HepG2 (cell line): ENCODE measurements around the gene DNAAF1. TPM values are rescaled to one million over a fixed set of nuclear protein-coding genes. Genes with fewer than 3 reads are reported as not detected.
A peak's percentile ranks its signal among the peaks of the same experiment; 100 is the strongest.

Experiments
- ATAC-seq: fragments of 200-7000 bp; cut with Tn5 transposase; 3 replicates; pipeline ENCODE4 v1.9.1; 2020; ENCODE audit warnings: mild to moderate bottlenecking, moderate library complexity
- BruUV-seq: library from RNA; stranded (reverse); fragments of 400-500 nt; replicated peaks from 2 replicates; lab custom pipeline; 2021; lab: Mats Ljungman, UMichigan
- CTCF ChIA-PET: fragments of 300-600 bp; formaldehyde crosslinking; extraction: SDS; loops from one replicate; lab custom pipeline; 2021; ENCODE audit warnings: low total read pairs, inconsistent platforms, low intra/inter-chr PET ratio; lab: Yijun Ruan, JAX
- POLR2A ChIA-PET: fragments of 350-600 bp; sonication (Branson Sonifier 250); formaldehyde crosslinking; loops from one replicate; lab custom pipeline; 2020; ENCODE audit warnings: antibody characterized with exemption, inconsistent platforms; lab: Yijun Ruan, JAX
- DNase-seq: peaks from one replicate; pipeline ENCODE4 v3.0.0-alpha.2; 2015; ENCODE audit warnings: low spot score
- FAIRE-seq: peaks from 3 replicates; lab custom pipeline; 2011; peaks lifted over from hg19 to GRCh38; lab: Jason Lieb, UNC
- H2AFZ ChIP-seq: one replicate; pipeline ENCODE4 v1.6.1; 2011; ENCODE audit warnings: low read length, inconsistent platforms
- H3K27ac ChIP-seq: fragments of 300-600 bp; 3 replicates; pipeline ENCODE4 v1.8.0; 2011; ENCODE audit warnings: mixed run types, mild to moderate bottlenecking, mixed read lengths, low read length, inconsistent platforms; ENCODE audit not compliant: insufficient read depth; ENCODE audit errors: extremely low read length
- H3K27me3 ChIP-seq, 2 experiments: fragments of 200-600 bp in 1 of 2; 2 replicates in 1 of 2; 3 replicates in 1 of 2; pipeline versions ENCODE4 v1.6.0 to v1.8.0; 2011; ENCODE audit warnings: low read length in 2 of 2, mild to moderate bottlenecking in 2 of 2, moderate library complexity in 2 of 2, inconsistent platforms in 1 of 2; ENCODE audit not compliant: insufficient read depth in 2 of 2, control insufficient read depth in 1 of 2
- H3K36me3 ChIP-seq, 2 experiments: fragments of 200-600 bp in 1 of 2; replicated peaks in 1 of 2; 2 replicates in 1 of 2; 3 replicates in 1 of 2; pipeline versions ENCODE4 v1.5.1 to v1.8.0; 2011; ENCODE audit warnings: low read length in 2 of 2, inconsistent platforms in 1 of 2; ENCODE audit not compliant: insufficient read depth in 2 of 2, control insufficient read depth in 1 of 2
- H3K4me1 ChIP-seq: 2 replicates; pipeline ENCODE4 v1.5.1; 2012; ENCODE audit warnings: low read length, inconsistent platforms; ENCODE audit not compliant: insufficient read depth
- H3K4me2 ChIP-seq: 2 replicates; pipeline ENCODE4 v1.6.0; 2011; ENCODE audit warnings: low read depth, low read length, inconsistent platforms
- H3K4me3 ChIP-seq, 3 experiments: fragments of 200-600 bp in 1 of 3; sonication (generic), shearing (Covaris generic) in 1 of 3; replicated peaks in 1 of 3; 2 replicates each; pipeline ENCODE4 v1.5.1; 2011 to 2016; ENCODE audit warnings: low read length in 3 of 3, inconsistent platforms in 2 of 3, low read depth in 2 of 3, mild to moderate bottlenecking in 2 of 3, control low read depth in 1 of 3, mixed read lengths in 1 of 3; ENCODE audit not compliant: insufficient read depth in 1 of 3
- H3K79me2 ChIP-seq: one replicate; pipeline ENCODE4 v1.6.1; 2011; ENCODE audit warnings: low read length, inconsistent platforms; ENCODE audit not compliant: insufficient read depth
- H3K9ac ChIP-seq: 2 replicates; pipeline ENCODE4 v1.6.0; 2011; ENCODE audit warnings: mild to moderate bottlenecking, low read depth, low read length, inconsistent platforms; ENCODE audit not compliant: insufficient read depth
- H3K9me3 ChIP-seq: 2 replicates; pipeline ENCODE4 v1.5.1; 2012; ENCODE audit warnings: mild to moderate bottlenecking, low read length
- H4K20me1 ChIP-seq: 2 replicates; pipeline ENCODE4 v1.6.0; 2011; ENCODE audit warnings: inconsistent platforms, mild to moderate bottlenecking, low read length, moderate library complexity; ENCODE audit not compliant: insufficient read depth
- CBX2 ChIP-seq, 2 experiments: fragments of 200-600 bp in 1 of 2; sonication (generic); formaldehyde crosslinking in 1 of 2; IDR thresholded peaks; 2 replicates each; pipeline versions ENCODE4 v1.7.0 to v1.8.1; 2018 to 2022; ENCODE audit warnings: low read depth in 2 of 2, low read length in 1 of 2, mild to moderate bottlenecking in 1 of 2, missing genetic modification reagents in 1 of 2
- FOXK1 ChIP-seq: sonication (generic); formaldehyde crosslinking; IDR thresholded peaks from 2 replicates; pipeline ENCODE4 v1.4.0; 2020; ENCODE audit warnings: low read depth, missing genetic modification reagents, borderline replicate concordance
- KDM5B ChIP-seq: sonication (generic); formaldehyde crosslinking; IDR thresholded peaks from 2 replicates; pipeline ENCODE4 v1.4.0; 2020; ENCODE audit warnings: missing genetic modification reagents, mild to moderate bottlenecking, borderline replicate concordance
- MBD4 ChIP-seq: IDR thresholded peaks from 2 replicates; pipeline ENCODE4 v1.6.1; 2012; ENCODE audit warnings: low read length, inconsistent platforms, borderline replicate concordance
- MEIS1 ChIP-seq: sonication (generic); formaldehyde crosslinking; IDR thresholded peaks from 2 replicates; pipeline ENCODE4 v1.9.0; 2021; ENCODE audit warnings: mild to moderate bottlenecking, missing genetic modification reagents, moderate library complexity, borderline replicate concordance
- NFE2 ChIP-seq: sonication (generic); formaldehyde crosslinking; IDR thresholded peaks from 2 replicates; pipeline ENCODE4 v1.4.0; 2020; ENCODE audit warnings: missing genetic modification reagents
- SATB2 ChIP-seq: sonication (generic); formaldehyde crosslinking; IDR thresholded peaks from 2 replicates; pipeline ENCODE4 v1.5.0; 2020; ENCODE audit warnings: missing genetic modification reagents
- THYN1 ChIP-seq: sonication (generic); formaldehyde crosslinking; IDR thresholded peaks from 2 replicates; pipeline ENCODE4 v1.8.1; 2023; ENCODE audit warnings: low read depth, mild to moderate bottlenecking, moderate library complexity, missing genetic modification reagents, borderline replicate concordance
- ZSCAN9 ChIP-seq: IDR thresholded peaks from 2 replicates; pipeline ENCODE4 v1.6.1; 2016; ENCODE audit warnings: borderline replicate concordance
- WGBS: methylation state at CpG from one replicate; pipeline ENCODE4 v1.1.6; 2017; ENCODE audit warnings: low lambda C conversion rate; 5-methylcytosine and 5-hydroxymethylcytosine counted together
- in situ Hi-C: cut with HindIII; loops from 2 replicates; pipeline ENCODE4 v1.10.0; 2017; ENCODE audit warnings: low pct_unique_long_range_greater_than_20kb; ENCODE audit not compliant: extremely low pct_ligation_motif_present
- intact Hi-C: fragments of 100-400 bp; cut with micrococcal nuclease; formaldehyde crosslinking; loops from one replicate; pipeline ENCODE4 v1.10.0; 2022; ENCODE audit not compliant: unreplicated experiment
- polyA plus RNA-seq, 8 experiments: library from polyadenylated mRNA; depleted of rRNA in 3 of 8; stranded (reverse) in 7 of 8; unstranded in 1 of 8; fragments of >200 nt; fragmentation: Illumina TruSeq in 4 of 8; extraction: Trizol in 4 of 8; gene quantifications; 2 replicates each; pipeline versions ENCODE4 v1.2.1 to v1.2.3, GENCODE V29; 2011 to 2016; ENCODE audit warnings: low read depth in 4 of 8, missing spikeins in 1 of 8, mixed read lengths in 1 of 8; ENCODE audit not compliant: insufficient read depth in 1 of 8
- total RNA-seq, 5 experiments: library from RNA; depleted of rRNA; stranded (reverse); fragments of >200 nt; fragmentation: Illumina TruSeq; extraction: Trizol; gene quantifications; 2 replicates each; pipeline ENCODE4 v1.2.3, GENCODE V29; 2016; ENCODE audit warnings: low read depth in 1 of 5
- TF ChIP-seq, protein P1 (sequence below): sonication (generic); formaldehyde crosslinking; IDR thresholded peaks from 2 replicates; pipeline ENCODE4 v1.5.0; 2020; ENCODE audit warnings: mild to moderate bottlenecking, missing genetic modification reagents, moderate library complexity
- TF ChIP-seq, protein P2 (sequence below), 2 experiments: sonication (generic) in 1 of 2; formaldehyde crosslinking in 1 of 2; IDR thresholded peaks; 2 replicates each; pipeline versions ENCODE4 v1.6.1 to v1.9.0; 2014 to 2022; ENCODE audit warnings: antibody characterized with exemption in 1 of 2, borderline replicate concordance in 1 of 2, inconsistent platforms in 1 of 2, low read depth in 1 of 2, missing genetic modification reagents in 1 of 2
- TF ChIP-seq, protein P3 (sequence below), 2 experiments: sonication (generic) in 1 of 2; formaldehyde crosslinking in 1 of 2; IDR thresholded peaks; 2 replicates each; pipeline versions ENCODE4 v1.5.1 to v1.6.1; 2011 to 2020; ENCODE audit warnings: borderline replicate concordance in 1 of 2, low read depth in 1 of 2, low read length in 1 of 2, mild to moderate bottlenecking in 1 of 2, missing genetic modification reagents in 1 of 2, moderate library complexity in 1 of 2

Gene DNAAF1
- total and polyA plus RNA-seq, 2 of the 13 experiments (the other 11 are each of a cell fraction or from before 2014, with no cell fraction given) = 0.04 TPM; not detected in 1

DNA sequence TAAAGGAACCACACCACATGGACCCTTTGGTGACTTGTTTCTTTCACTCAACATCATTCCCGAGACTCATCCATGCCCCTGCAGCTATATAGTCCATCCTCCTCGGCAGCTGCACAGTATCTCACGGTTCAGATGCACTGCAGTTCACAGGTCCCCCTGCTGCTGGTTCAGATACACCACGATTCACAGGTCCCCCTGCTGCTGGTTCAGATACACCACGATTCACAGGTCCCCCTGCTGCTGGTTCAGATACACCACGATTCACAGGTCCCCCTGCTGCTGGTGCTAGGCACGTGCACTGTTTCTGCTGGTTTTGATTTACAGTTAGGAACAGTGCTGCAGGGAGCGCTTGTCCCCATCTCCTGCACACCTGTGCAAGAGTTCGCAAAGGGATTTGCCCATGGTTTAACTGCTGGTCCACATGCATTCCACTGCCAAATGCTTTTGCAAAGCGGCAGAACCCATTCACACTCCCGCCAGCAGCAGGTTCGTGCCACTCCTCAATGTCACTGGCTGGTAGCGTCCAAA, 3.9 kb upstream of the DNAAF1 start:
- no peak overlapping the region for H3K27ac ChIP-seq
- in situ Hi-C loops = no loop called here
- peaks cover 2 to 3% of the 10 kb centered on the region in 2 experiments; a peak in 3 of 5 replicates for H3K27me3 ChIP-seq
- H4K20me1 ChIP-seq = peaks cover 3% of the 10 kb centered on the region; the same call in 1 of the 2 replicates
- POLR2A ChIA-PET = interaction anchor here (1.7 to 8.6 kb wide), 2 partner anchors 24 to 56 kb away, joined by 4 to 142 read pairs; partner anchors contain the start of gene MBTPS1
- peak overlapping the region; percentile 26 for H3K4me2 ChIP-seq
- H3K9ac ChIP-seq = no peak overlapping the region
- H3K36me3 ChIP-seq = no peaks in the 10 kb centered on the region
- ATAC-seq = peak; percentile 74
- BruUV-seq = no TSS peak
- CTCF ChIA-PET = interaction anchor here (1.0 to 3.4 kb wide), 3 partner anchors 25 to 56 kb away, joined by 3 to 29 read pairs (median 5); partner anchors contain the start of gene MBTPS1
- FAIRE-seq = peak; percentile 67
- H3K9me3 ChIP-seq = no peaks in the 10 kb centered on the region
- peaks cover 62% of the 10 kb centered on the region for H3K79me2 ChIP-seq
- intact Hi-C loops = loop anchor here (1.0 kb wide), 3 partner anchors 25 to 57 kb away; partner anchors contain the start of gene MBTPS1
- H3K4me1 ChIP-seq = peaks cover 77% of the 10 kb centered on the region
- H2AFZ ChIP-seq = no peak overlapping the region
- peak; percentile 69 for DNase-seq
- H3K4me3 ChIP-seq = no peak overlapping the region; a peak in 1 of 6 replicates
- WGBS = 39% methylated on average over 13 of the region's 13 CpGs
- TF ChIP-seq MEIS1 (CRISPR knock-in tag) (0 out of 2 replicates have a peak, but pooled peaks have one; percentile 36), CBX2 (IDR thresholded peaks at IDR 0.05; ENCODE audit: low read depth, low read length) (no peak), CBX2 (CRISPR knock-in tag; IDR thresholded peaks at IDR 0.05; ENCODE audit: low read depth) (no peak), FOXK1 (no peak), SATB2 (no peak), KDM5B (CRISPR knock-in tag) (no peak), MBD4 (no peak), NFE2 (CRISPR knock-in tag) (no peak), THYN1 (CRISPR knock-in tag) (no peak), ZSCAN9 (CRISPR knock-in tag) (no peak)
- TF ChIP-seq, protein P1, sequence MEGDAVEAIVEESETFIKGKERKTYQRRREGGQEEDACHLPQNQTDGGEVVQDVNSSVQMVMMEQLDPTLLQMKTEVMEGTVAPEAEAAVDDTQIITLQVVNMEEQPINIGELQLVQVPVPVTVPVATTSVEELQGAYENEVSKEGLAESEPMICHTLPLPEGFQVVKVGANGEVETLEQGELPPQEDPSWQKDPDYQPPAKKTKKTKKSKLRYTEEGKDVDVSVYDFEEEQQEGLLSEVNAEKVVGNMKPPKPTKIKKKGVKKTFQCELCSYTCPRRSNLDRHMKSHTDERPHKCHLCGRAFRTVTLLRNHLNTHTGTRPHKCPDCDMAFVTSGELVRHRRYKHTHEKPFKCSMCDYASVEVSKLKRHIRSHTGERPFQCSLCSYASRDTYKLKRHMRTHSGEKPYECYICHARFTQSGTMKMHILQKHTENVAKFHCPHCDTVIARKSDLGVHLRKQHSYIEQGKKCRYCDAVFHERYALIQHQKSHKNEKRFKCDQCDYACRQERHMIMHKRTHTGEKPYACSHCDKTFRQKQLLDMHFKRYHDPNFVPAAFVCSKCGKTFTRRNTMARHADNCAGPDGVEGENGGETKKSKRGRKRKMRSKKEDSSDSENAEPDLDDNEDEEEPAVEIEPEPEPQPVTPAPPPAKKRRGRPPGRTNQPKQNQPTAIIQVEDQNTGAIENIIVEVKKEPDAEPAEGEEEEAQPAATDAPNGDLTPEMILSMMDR (CRISPR knock-in tag) = peak; percentile 79
- TF ChIP-seq, protein P2, sequence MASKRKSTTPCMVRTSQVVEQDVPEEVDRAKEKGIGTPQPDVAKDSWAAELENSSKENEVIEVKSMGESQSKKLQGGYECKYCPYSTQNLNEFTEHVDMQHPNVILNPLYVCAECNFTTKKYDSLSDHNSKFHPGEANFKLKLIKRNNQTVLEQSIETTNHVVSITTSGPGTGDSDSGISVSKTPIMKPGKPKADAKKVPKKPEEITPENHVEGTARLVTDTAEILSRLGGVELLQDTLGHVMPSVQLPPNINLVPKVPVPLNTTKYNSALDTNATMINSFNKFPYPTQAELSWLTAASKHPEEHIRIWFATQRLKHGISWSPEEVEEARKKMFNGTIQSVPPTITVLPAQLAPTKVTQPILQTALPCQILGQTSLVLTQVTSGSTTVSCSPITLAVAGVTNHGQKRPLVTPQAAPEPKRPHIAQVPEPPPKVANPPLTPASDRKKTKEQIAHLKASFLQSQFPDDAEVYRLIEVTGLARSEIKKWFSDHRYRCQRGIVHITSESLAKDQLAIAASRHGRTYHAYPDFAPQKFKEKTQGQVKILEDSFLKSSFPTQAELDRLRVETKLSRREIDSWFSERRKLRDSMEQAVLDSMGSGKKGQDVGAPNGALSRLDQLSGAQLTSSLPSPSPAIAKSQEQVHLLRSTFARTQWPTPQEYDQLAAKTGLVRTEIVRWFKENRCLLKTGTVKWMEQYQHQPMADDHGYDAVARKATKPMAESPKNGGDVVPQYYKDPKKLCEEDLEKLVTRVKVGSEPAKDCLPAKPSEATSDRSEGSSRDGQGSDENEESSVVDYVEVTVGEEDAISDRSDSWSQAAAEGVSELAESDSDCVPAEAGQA (IDR thresholded peaks at IDR 0.05; ENCODE audit: low read depth) = no peak
- TF ChIP-seq, protein P2 (CRISPR knock-in tag; IDR thresholded peaks at IDR 0.05; ENCODE audit: borderline replicate concordance) = no peak
- TF ChIP-seq, protein P3, sequence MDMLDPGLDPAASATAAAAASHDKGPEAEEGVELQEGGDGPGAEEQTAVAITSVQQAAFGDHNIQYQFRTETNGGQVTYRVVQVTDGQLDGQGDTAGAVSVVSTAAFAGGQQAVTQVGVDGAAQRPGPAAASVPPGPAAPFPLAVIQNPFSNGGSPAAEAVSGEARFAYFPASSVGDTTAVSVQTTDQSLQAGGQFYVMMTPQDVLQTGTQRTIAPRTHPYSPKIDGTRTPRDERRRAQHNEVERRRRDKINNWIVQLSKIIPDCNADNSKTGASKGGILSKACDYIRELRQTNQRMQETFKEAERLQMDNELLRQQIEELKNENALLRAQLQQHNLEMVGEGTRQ (IDR thresholded peaks at IDR 0.05; ENCODE audit: low read depth, low read length) = no peak
- TF ChIP-seq, protein P3 (CRISPR knock-in tag; IDR thresholded peaks at IDR 0.05; ENCODE audit: borderline replicate concordance) = no peak; the same call in 1 of the 2 replicates
